Measurements from ENCODE around the gene IPCEF1.

Gene IPCEF1

GRCh38 chr6:154297721-154298120 is 58.9 kb downstream of the IPCEF1 start:
- DNase-seq (ENCODE audit: low read depth in 2 of 3, low spot score in 2 of 3), result no peak

DNA sequence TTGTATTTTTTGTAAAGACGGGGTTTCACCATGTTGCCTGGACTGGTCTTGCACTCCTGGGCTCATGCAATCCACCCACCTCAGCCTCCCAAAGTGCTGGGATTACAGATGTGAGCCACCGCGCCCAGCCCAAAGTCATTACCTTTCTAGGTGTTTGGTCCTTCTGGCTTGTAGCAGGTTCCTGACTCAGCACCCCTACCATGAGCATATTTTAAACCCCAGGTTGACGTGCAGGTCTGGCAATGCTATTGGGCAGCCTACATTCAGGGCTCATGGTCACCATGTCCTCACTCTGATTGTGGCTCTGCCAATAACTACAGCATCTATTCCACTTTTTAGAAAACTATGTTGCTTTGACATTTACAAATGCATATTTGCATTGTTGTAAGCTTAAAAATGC is 59.4 kb downstream of the IPCEF1 start:
- no peak for DNase-seq (ENCODE audit: low read depth in 2 of 3, low spot score in 2 of 3)

GRCh38 chr6:154295733-154296132 is 60.9 kb downstream of the IPCEF1 start:
- DNase-seq (ENCODE audit: low read depth in 2 of 3, low spot score in 2 of 3), result no peak

DNA sequence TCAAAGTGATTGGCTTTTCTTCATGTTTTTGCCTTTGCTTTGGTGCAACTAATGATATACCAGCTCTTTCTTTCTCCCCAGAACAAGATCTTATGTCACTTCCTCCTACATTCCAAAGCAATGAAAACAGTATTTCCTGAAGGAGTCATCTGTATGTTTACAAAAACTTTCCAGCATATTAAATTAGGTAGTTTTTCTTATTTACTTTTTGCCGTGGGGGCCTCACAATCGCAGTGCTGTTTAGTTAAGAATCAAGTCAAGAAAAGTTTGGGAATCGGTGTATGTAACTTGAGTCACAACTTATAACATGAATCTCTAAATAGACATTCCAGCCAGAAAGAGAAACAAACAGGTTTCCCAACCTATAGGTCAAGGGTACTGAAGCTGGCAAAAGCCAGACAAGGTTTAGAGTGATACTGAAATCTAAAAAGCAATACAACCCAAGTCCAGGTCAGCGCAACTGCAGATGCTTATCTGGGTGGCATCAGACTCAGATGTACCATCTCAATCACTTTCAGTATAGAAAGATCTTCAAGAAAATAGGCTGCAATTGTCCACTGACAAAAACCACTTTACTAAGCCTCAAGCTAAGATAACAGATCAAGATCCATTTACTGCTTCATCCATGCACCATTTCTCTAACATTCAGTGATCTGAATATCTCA is 63.6 kb downstream of the IPCEF1 start:
- no peak for DNase-seq (ENCODE audit: low read depth in 2 of 3, low spot score in 2 of 3)

DNA sequence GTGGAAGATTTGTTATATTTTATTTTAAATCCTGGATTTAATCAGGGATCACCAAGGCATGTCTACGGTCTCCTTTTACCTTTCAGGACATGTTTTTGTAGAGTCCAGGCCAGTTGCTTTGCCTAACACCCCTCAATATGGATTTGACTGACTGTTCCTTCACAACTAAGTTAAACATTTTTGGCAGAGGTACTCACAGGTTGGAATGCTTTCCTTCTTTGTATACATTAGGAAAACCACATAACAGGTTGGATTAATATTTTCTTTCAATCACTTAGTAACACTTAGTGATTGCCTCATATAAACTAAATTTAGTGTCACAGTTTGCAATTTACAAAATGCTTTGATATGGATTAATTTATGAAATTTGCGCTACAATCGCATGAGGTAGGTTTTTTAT is 64.5 kb downstream of the IPCEF1 start:
- no peak for DNase-seq (ENCODE audit: low read depth in 2 of 3, low spot score in 2 of 3)

GRCh38 chr6:154289818-154290508 is 66.6 kb downstream of the IPCEF1 start:
- DNase-seq (ENCODE audit: low read depth in 2 of 3, low spot score in 2 of 3), result no peak

GRCh38 chr6:154285826-154286225 is 70.8 kb downstream of the IPCEF1 start:
- DNase-seq (ENCODE audit: low read depth in 2 of 3, low spot score in 2 of 3), result no peak

- no peak for DNase-seq (ENCODE audit: low read depth in 2 of 3, low spot score in 2 of 3)
These were observed 72.2 kb downstream of the IPCEF1 start for GRCh38 chr6:154284313-154284853.

DNA sequence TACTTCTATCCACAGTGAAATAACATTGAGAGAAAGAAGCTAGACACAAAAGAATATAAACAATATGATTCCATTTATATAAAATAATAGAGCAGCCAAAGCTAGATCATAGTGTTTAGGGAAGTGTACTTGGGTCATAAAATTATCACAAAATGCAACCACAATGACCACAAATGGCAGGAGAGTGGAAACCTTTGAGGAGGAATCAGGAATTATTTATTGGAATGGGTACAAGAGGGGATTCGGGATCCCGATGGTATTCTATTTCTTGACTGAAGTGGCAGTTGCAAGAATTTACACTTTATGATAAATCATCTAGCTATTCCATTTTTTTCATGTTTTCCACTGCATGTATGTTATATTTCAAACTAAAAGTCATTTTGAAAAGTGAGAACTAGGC is 76.1 kb downstream of the IPCEF1 start:
- no peak for DNase-seq (ENCODE audit: low read depth in 2 of 3, low spot score in 2 of 3)

DNA sequence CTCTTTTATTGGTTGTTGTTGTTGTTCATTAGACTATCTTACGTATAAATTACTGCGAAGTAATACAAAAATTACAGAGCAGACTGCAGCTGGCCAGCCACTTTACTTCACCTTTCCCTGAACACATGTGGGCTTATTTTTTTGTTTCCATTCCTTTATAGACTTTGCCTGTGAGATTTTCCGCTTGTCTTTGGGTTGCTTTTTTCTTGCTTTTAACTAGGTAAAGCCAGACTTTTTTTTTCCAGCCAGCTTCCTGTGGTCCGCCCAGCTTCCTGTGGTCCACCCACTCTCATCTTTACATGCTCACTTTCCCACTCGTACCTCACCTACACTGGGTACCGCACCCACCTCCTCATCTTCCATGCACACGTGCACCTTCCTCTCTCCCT is 79.0 kb downstream of the IPCEF1 start:
- DNase-seq (ENCODE audit: low read depth in 2 of 3, low spot score in 2 of 3), result no peak

- DNase-seq (ENCODE audit: low read depth in 2 of 3, low spot score in 2 of 3), result no peak
These were observed 79.6 kb downstream of the IPCEF1 start for GRCh38 chr6:154276810-154277628.

DNA sequence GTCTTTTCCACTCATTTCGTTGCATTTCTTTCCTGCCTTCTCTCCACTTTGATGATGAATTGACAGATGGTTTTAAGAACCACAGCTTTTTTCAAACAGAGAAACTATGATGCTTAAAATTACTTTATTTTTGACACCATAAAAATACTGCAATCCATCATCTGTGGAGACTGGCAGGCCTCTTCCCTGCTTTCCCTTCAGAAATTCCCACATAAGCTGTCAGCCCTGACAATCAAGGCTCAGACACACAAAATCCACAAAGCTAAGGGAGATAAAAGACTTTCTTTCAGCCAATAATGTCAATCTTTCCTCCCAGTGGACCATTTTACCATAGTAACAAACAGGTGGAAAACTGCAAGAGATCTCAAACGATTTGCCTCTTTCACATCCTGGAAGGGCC is 82.4 kb downstream of the IPCEF1 start:
- no peak for DNase-seq (ENCODE audit: low read depth in 2 of 3, low spot score in 2 of 3)

DNA sequence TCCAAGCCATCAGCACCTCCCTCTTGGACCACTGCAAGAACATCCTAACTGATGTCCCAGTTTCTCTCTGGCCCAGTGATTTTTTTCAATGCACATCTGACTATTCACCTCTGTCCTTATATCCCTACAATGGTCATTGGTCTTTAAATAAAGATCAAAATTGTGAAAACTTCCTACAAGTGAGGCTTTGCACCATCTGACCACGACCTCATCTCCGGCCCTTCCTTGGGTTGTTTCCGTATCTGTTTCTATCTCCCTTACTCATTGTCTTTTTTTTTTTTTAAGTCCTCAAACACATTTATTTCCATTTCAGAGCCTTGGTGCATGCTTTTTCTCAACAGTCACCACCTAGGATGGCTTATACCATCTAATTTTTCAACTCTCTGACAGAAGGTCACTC is 88.1 kb downstream of the IPCEF1 start:
- no peak for DNase-seq (ENCODE audit: low read depth in 2 of 3, low spot score in 2 of 3)

DNA sequence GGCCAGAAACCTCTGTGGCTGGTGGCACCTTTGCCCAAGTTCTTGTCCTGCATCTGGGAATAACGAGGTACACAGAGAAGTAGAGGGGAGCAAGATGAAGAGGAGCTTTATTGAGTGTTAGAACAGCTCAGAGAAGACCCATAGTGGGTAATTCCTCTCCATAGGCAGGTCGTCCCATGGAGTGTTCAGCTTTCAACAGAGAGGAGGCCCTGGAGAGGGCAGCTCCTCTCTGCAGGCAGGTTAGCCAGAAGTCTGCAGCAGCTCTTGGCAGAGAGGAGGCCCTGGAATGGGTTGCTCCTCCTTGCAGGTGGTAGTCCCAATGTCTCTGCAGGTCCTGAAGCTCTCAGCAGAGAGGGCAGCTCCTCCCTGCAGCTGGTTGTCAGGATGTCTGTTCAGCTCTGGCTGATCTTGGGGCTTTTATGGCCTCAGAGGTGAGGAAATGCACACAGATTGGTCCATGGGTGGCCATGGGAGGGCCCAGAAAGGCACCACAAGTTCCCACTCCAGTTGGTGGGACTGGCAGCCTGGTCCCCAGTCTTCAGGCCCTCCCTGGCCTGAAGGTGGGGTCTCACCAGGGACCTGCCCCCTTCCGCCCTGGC is 89.0 kb downstream of the IPCEF1 start:
- DNase-seq (ENCODE audit: low read depth in 2 of 3, low spot score in 2 of 3), result no peak

DNA sequence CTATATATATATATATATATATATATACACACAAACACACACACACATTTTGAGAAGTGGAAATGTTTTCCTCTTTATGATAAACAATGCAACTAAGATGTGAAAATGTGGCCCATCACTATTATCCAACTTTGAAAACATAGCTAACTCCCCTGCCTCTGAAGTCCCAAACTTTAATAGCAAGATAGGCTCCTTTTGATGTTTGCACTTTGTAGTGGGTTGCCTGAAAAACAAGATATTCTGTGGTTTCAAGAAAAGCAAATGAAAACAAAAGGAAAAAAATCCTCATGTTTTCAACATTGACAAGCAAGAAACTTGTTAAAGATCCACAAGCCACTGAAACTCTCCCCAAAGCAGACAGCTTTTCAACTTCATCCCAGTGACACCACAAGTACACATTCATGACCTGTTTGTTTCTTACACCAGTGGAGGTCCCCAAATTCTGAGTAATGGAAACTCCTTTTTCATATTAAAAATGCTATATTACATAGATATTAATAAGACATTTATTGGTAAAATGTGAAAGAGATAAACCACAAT is 90.0 kb downstream of the IPCEF1 start:
- DNase-seq (ENCODE audit: low read depth in 2 of 3, low spot score in 2 of 3), result no peak

DNA sequence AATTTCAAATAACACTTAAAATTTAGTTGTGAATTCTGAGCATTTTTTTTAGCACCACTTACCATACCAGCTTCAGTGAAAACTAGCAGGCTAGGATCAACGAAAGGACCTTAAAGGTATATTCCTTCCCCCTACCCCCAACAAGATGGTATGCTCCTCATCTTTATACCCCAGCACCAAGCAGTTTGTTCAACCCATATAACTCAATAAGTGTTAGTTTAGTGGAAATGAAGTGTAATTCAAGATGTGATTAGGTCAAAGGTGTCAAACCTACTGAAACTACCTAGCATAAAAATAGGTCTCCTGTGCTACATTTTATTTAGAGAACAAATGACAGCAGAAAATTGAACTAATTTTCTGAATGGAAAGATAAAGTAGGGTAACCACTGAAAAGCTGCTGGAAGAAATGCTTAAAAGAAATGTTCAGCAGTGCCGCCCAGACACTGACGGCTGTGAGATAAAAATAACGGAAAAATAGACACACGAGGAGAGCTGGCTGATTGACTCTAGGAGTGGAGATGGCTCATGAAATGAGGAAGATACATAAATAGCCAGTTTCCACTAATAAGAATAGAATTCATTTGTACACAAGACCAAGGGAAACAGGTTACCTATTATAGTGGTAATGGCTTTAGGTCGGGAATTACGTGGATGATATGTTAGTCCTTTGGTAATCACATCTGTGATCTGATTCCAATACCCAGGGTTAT is 94.8 kb downstream of the IPCEF1 start:
- DNase-seq (ENCODE audit: low read depth in 2 of 3, low spot score in 2 of 3), result no peak

GRCh38 chr6:154258064-154258757 is 98.4 kb downstream of the IPCEF1 start:
- DNase-seq (ENCODE audit: low read depth in 2 of 3, low spot score in 2 of 3), result no peak

DNA sequence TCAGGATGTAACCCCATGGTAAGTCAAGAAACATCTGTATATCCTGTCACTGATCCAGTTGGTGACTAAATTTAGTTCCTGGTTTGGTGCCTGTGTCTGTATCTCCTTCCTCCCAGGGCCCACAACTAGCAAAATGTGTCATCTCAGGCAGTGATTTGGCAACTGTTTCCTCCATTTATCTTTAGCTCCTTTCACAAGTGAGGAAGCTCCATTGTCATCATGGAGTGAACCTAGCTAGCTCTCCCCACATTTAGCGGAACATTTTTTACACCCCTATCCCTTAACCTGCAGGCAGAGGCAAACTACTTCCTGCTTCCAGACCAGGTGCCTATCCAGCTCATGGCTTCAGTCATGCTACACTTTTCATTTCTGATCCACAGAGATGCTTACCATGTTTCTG is 99.5 kb downstream of the IPCEF1 start:
- DNase-seq (ENCODE audit: low read depth in 2 of 3, low spot score in 2 of 3), result no peak

DNA sequence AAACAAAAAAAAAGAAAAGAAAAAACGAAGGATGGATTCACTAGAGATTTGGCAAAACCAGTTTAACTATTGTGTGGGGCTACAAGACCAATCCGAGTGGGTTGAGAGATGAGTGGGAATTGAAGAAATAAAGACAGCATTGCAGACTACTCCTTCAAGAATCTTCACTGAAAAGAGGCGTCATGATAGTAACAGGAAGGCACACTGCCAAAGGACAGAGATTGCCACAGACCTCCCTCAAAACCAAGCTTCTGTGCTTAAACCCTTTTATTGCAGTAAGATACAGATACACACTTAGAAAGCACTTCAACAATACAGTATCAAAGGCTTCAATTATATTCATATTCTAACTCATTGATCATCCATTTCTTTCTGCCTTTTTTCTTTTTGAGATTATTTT is 103.9 kb downstream of the IPCEF1 start:
- DNase-seq (ENCODE audit: low read depth in 2 of 3, low spot score in 2 of 3), result no peak

- DNase-seq (ENCODE audit: low read depth in 2 of 3, low spot score in 2 of 3), result no peak
These were observed 105.5 kb downstream of the IPCEF1 start for GRCh38 chr6:154251116-154251515.
